ENCODE data around the gene ACKR2. TPM values are rescaled to one million over a fixed set of nuclear protein-coding genes. Genes with fewer than 3 reads are reported as not detected.

Gene ACKR2
- polyA plus RNA-seq, 1 of the 3 experiments (the other 2 are of a cell fraction) = 0.10 TPM

GRCh38 chr3:42762046-42762724 lies 47.1 kb upstream of the ACKR2 start:
- H3K79me2 ChIP-seq (ENCODE audit: insufficient read depth) = no peaks in the 10 kb centered on the region
- no peak overlapping the region for H3K4me2 ChIP-seq
- no peak overlapping the region for H2AFZ ChIP-seq (ENCODE audit: low read depth)
- no peaks in the 10 kb centered on the region for H3K27me3 ChIP-seq (ENCODE audit: insufficient read depth)
- WGBS (ENCODE audit: low lambda C conversion rate) = 72% methylated on average over 6 of the region's 6 CpGs
- H3K9me2 ChIP-seq = no peaks in the 10 kb centered on the region
- DNase-seq = no peak
- no peak overlapping the region for H3K9ac ChIP-seq
- no peak overlapping the region for H3K27ac ChIP-seq (ENCODE audit: low read depth in 2 of 2, low read length in 1 of 2)
- ChIA-PET CTCF (interaction anchor here (0.8 to 2.9 kb wide), 4 partner anchors 12 to 212 kb away, joined by 3 to 16 read pairs (median 4); no protein-coding TSS in a partner anchor), POLR2A (no interaction called here)
- H3F3A ChIP-seq (replicated peaks; ENCODE audit: insufficient read depth) = no peaks in the 10 kb centered on the region
- TF ChIP-seq TEAD4 (IDR thresholded peaks at IDR 0.05; ENCODE audit: borderline replicate concordance, insufficient read depth) (no peak), EZH2phosphoT487 (IDR thresholded peaks at IDR 0.05; ENCODE audit: borderline replicate concordance, low read depth) (no peak), POLR2AphosphoS5 (IDR thresholded peaks at IDR 0.05; ENCODE audit: low read depth, low read length) (no peak), JUND (IDR thresholded peaks at IDR 0.05) (no peak), RAD21 (IDR thresholded peaks at IDR 0.05; ENCODE audit: low read length) (no peak), TCF12 (IDR thresholded peaks at IDR 0.05) (no peak), CHD2 (IDR thresholded peaks at IDR 0.05; ENCODE audit: low read length, partially characterized antibody) (no peak), GATA2 (CRISPR knock-in tag; IDR thresholded peaks at IDR 0.05) (no peak), FOSL2 (IDR thresholded peaks at IDR 0.05; ENCODE audit: borderline replicate concordance, low read depth) (no peak), NRF1 (IDR thresholded peaks at IDR 0.05; ENCODE audit: low read depth, low read length) (no peak), IRF3 (IDR thresholded peaks at IDR 0.05; ENCODE audit: low read depth, low read length) (no peak), ELF1 (IDR thresholded peaks at IDR 0.05) (no peak), MEF2A (IDR thresholded peaks at IDR 0.05; ENCODE audit: borderline replicate concordance, low read depth) (no peak), GABPA (IDR thresholded peaks at IDR 0.05; ENCODE audit: low read depth) (no peak), RXRA (IDR thresholded peaks at IDR 0.05; ENCODE audit: borderline replicate concordance, low read depth) (no peak), YY1 (IDR thresholded peaks at IDR 0.05; ENCODE audit: low read depth) (no peak)
- TF ChIP-seq, protein P1, sequence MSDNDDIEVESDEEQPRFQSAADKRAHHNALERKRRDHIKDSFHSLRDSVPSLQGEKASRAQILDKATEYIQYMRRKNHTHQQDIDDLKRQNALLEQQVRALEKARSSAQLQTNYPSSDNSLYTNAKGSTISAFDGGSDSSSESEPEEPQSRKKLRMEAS (IDR thresholded peaks at IDR 0.05; ENCODE audit: low read depth) = no peak
- TF ChIP-seq, protein P2, sequence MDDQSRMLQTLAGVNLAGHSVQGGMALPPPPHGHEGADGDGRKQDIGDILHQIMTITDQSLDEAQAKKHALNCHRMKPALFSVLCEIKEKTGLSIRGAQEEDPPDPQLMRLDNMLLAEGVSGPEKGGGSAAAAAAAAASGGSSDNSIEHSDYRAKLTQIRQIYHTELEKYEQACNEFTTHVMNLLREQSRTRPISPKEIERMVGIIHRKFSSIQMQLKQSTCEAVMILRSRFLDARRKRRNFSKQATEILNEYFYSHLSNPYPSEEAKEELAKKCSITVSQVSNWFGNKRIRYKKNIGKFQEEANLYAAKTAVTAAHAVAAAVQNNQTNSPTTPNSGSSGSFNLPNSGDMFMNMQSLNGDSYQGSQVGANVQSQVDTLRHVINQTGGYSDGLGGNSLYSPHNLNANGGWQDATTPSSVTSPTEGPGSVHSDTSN (IDR thresholded peaks at IDR 0.05) = no peak
- TF ChIP-seq, protein P3, sequence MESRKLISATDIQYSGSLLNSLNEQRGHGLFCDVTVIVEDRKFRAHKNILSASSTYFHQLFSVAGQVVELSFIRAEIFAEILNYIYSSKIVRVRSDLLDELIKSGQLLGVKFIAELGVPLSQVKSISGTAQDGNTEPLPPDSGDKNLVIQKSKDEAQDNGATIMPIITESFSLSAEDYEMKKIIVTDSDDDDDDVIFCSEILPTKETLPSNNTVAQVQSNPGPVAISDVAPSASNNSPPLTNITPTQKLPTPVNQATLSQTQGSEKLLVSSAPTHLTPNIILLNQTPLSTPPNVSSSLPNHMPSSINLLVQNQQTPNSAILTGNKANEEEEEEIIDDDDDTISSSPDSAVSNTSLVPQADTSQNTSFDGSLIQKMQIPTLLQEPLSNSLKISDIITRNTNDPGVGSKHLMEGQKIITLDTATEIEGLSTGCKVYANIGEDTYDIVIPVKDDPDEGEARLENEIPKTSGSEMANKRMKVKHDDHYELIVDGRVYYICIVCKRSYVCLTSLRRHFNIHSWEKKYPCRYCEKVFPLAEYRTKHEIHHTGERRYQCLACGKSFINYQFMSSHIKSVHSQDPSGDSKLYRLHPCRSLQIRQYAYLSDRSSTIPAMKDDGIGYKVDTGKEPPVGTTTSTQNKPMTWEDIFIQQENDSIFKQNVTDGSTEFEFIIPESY (IDR thresholded peaks at IDR 0.05; ENCODE audit: borderline replicate concordance, low read depth) = no peak
- H4K20me1 ChIP-seq (ENCODE audit: insufficient read depth) = no peaks in the 10 kb centered on the region
- H3K9me3 ChIP-seq = no peaks in the 10 kb centered on the region
- no peak overlapping the region for H3K4me3 ChIP-seq (ENCODE audit: low read depth in 2 of 2, low read length in 1 of 2)
- no peaks in the 10 kb centered on the region for H3K36me3 ChIP-seq (replicated peaks in 1 of 2; ENCODE audit: control insufficient read depth in 1 of 2, insufficient read depth in 2 of 2, low read length in 1 of 2)
- H3K4me1 ChIP-seq (ENCODE audit: control insufficient read depth in 1 of 2, insufficient read depth in 2 of 2, low read depth in 1 of 2, low read length in 1 of 2) = peaks cover 0 to 18% of the 10 kb centered on the region in 2 experiments; a peak in 1 of 4 replicates
